Right ventricle myocardium inferior (tissue), 1 donor: ENCODE data around the gene CAMK2N1. TPM values are rescaled to one million over a fixed set of nuclear protein-coding genes. Genes with fewer than 3 reads are reported as not detected.
"Not testable (repeated sequence)": the region's sequence is repeated elsewhere in the genome, so short reads cannot be mapped to it uniquely, and the experiment has no call there.

Experiments
- ATAC-seq: fragments of 200-7000 bp; cut with Tn5 transposase; one replicate; pipeline ENCODE4 v1.9.1; 2020; ENCODE audit warnings: mild to moderate bottlenecking, moderate library complexity
- DNase-seq: peaks from one replicate; pipeline ENCODE4 v3.0.0; 2021; ENCODE audit errors: missing footprints
- intact Hi-C: fragments of 100-400 bp; cut with DNase I; formaldehyde crosslinking; loops from one replicate; pipeline ENCODE4 v1.11.0; 2022
- long read RNA-seq: library from polyadenylated mRNA; unstranded; transcript quantifications from one replicate; pipeline ENCODE4 v2.0.0, GENCODE V29; 2021
- total RNA-seq: library from RNA; stranded (reverse); fragmentation: NEBNext Ultra II Directional; extraction: Animal tissue kit (Norgen Biotek cat#: 25700); gene quantifications from one replicate; pipeline ENCODE4 v1.2.1, GENCODE V29; 2021
- donor health status: DM: no; HTN: yes; CAD: no; lungs with severe emphysema.

CAMK2N1 gene
- total RNA-seq: 11.8 TPM
- long read RNA-seq, transcript CAMK2N1-201 (2 exons, 2,336 nt): major isoform, 10 of 13 reads
- long read RNA-seq, partial matches to known transcripts: 2 of 13 reads
- long read RNA-seq, other reads (novel, unspliced or antisense): 1 of 13 reads

- peak; percentile 85 for DNase-seq
- intact Hi-C loops: no loop called here
- peak; percentile 90 for ATAC-seq
These were observed at the start of gene CAMK2N1 for GRCh38 chr1:20485527-20486456. CAMK2N1 (minus strand) TSS chr1:20486210; CDS start chr1:20485379, 831 bp downstream.

- intact Hi-C loops: no loop called here
- ATAC-seq: peak; percentile 59
- DNase-seq: no peak
These were observed 48.8 kb upstream of the CAMK2N1 start for GRCh38 chr1:20534659-20535417.

GRCh38 chr1:20533635-20534034, 47.6 kb upstream of the CAMK2N1 start:
- DNase-seq (no peak), ATAC-seq (no peak)
- intact Hi-C loops: no loop called here

GRCh38 chr1:20530901-20531300, 44.9 kb upstream of the CAMK2N1 start:
- intact Hi-C loops: no loop called here
- no peak for ATAC-seq
- DNase-seq: no peak

- intact Hi-C loops: no loop called here
- DNase-seq (no peak), ATAC-seq (no peak)
These were observed 44.3 kb upstream of the CAMK2N1 start for GRCh38 chr1:20530306-20530705.

GRCh38 chr1:20528221-20528620, 42.2 kb upstream of the CAMK2N1 start:
- DNase-seq (no peak), ATAC-seq (no peak)
- intact Hi-C loops: no loop called here

- DNase-seq (no peak), ATAC-seq (no peak)
- intact Hi-C loops: no loop called here
These were observed 40.3 kb upstream of the CAMK2N1 start for GRCh38 chr1:20526267-20526666.

- intact Hi-C loops: loop anchor here (1.0 to 5.0 kb wide), 2 partner anchors 111 to 205 kb away; partner anchors contain the start of gene PINK1
- ATAC-seq: peak; percentile 69
- peak; percentile 63 for DNase-seq
These were observed 36.2 kb upstream of the CAMK2N1 start for GRCh38 chr1:20521960-20522861.

- not testable (repeated sequence) for ATAC-seq, DNase-seq
- intact Hi-C loops: loop anchor here (5.0 kb wide), 1 partner anchor 208 kb away; no protein-coding TSS in a partner anchor
These were observed 33.7 kb upstream of the CAMK2N1 start for GRCh38 chr1:20519609-20520262.

GRCh38 chr1:20511518-20512428, 25.8 kb upstream of the CAMK2N1 start:
- ATAC-seq (no peak), DNase-seq (no peak)
- intact Hi-C loops: no loop called here

- ATAC-seq: no peak
- intact Hi-C loops: no loop called here
- DNase-seq: no peak
These were observed 22.4 kb upstream of the CAMK2N1 start for GRCh38 chr1:20508411-20508771.

- ATAC-seq: peak; percentile 98
- intact Hi-C loops: no loop called here
- peak; percentile 97 for DNase-seq
These were observed 21.8 kb upstream of the CAMK2N1 start, which contains the start of gene MUL1 for GRCh38 chr1:20507564-20508410. MUL1 (minus strand) TSS chr1:20508151; CDS start chr1:20508024, 127 bp downstream.

GRCh38 chr1:20507248-20507563, 21.2 kb upstream of the CAMK2N1 start:
- ATAC-seq (no peak), DNase-seq (no peak)
- intact Hi-C loops: no loop called here

GRCh38 chr1:20505488-20505887, 19.5 kb upstream of the CAMK2N1 start:
- no peak for ATAC-seq
- no peak for DNase-seq
- intact Hi-C loops: no loop called here

- no peak for DNase-seq
- no peak for ATAC-seq
- intact Hi-C loops: no loop called here
These were observed 14.7 kb upstream of the CAMK2N1 start for GRCh38 chr1:20500716-20501115.

- intact Hi-C loops: no loop called here
- ATAC-seq (no peak), DNase-seq (no peak)
These were observed 13.7 kb upstream of the CAMK2N1 start for GRCh38 chr1:20499718-20500117.
